OCI-LY3 (cell line): Measurements from ENCODE around the gene ABHD12.

Source experiments
- H2AFZ ChIP-seq: fragments of 200-600, 300-600 bp; shearing (Covaris generic); 2 replicates; pipeline ENCODE4 v1.6.0; 2014; ENCODE audit warnings: antibody characterized with exemption, low read depth, low read length
- H3K27ac ChIP-seq: fragments of 200-600, 300-600 bp; sonication (generic); 2 replicates; pipeline ENCODE4 v1.5.1; 2014; ENCODE audit warnings: mild to moderate bottlenecking, low read length, moderate library complexity, mixed read lengths
- H3K27me3 ChIP-seq: fragments of 200-600, 300-600 bp; sonication (generic); 2 replicates; pipeline ENCODE4 v1.6.1; 2014; ENCODE audit warnings: low read depth, low read length, mixed read lengths
- H3K36me3 ChIP-seq: fragments of 200-600, 300-600 bp; sonication (generic); replicated peaks from 2 replicates; pipeline ENCODE3; 2014; ENCODE audit warnings: low read depth, low read length, mixed read lengths
- H3K4me1 ChIP-seq: fragments of 300-600, 200-600 bp; sonication (generic); 2 replicates; pipeline ENCODE4 v1.6.1; 2014; ENCODE audit warnings: low read length, mixed read lengths
- H3K4me2 ChIP-seq: fragments of 200-600, 300-600 bp; sonication (generic); 2 replicates; pipeline ENCODE4 v1.6.1; 2014; ENCODE audit warnings: low read length, mixed read lengths
- H3K4me3 ChIP-seq: fragments of 300-600, 200-600 bp; sonication (generic); 2 replicates; pipeline ENCODE4 v1.5.1; 2014; ENCODE audit warnings: antibody characterized with exemption, mild to moderate bottlenecking, low read length, moderate library complexity
- H3K79me2 ChIP-seq: fragments of 300-600, 200-600 bp; shearing (Covaris generic); 2 replicates; pipeline ENCODE4 v1.6.1; 2014; ENCODE audit warnings: mild to moderate bottlenecking, low read length, mixed read lengths
- H3K9ac ChIP-seq: fragments of 300-600, 200-600 bp; shearing (Covaris generic); 2 replicates; pipeline ENCODE4 v1.6.0; 2014; ENCODE audit warnings: mild to moderate bottlenecking, low read length, moderate library complexity
- H3K9me3 ChIP-seq: fragments of 200-600, 300-600 bp; shearing (Covaris generic); 2 replicates; pipeline ENCODE4 v1.6.1; 2014; ENCODE audit warnings: low read length, mixed read lengths; ENCODE audit not compliant: insufficient read depth
- H4K20me1 ChIP-seq: fragments of 200-600, 300-600 bp; sonication (generic); 2 replicates; pipeline ENCODE4 v1.6.1; 2016; ENCODE audit warnings: low read length, mixed read lengths; ENCODE audit not compliant: insufficient read depth
- EZH2phosphoT487 ChIP-seq: fragments of 200-600 bp; shearing (Covaris generic); IDR thresholded peaks from 2 replicates; pipeline ENCODE4 v1.6.1; 2018; ENCODE audit warnings: antibody characterized with exemption, mixed run types, low read depth
- TF ChIP-seq, protein P1 (sequence below): fragments of 200-600, 300-600 bp; sonication (generic); IDR thresholded peaks from 2 replicates; pipeline ENCODE4 v1.5.1; 2014; ENCODE audit warnings: antibody characterized with exemption, low read length, low read depth

Gene ABHD12

DNA sequence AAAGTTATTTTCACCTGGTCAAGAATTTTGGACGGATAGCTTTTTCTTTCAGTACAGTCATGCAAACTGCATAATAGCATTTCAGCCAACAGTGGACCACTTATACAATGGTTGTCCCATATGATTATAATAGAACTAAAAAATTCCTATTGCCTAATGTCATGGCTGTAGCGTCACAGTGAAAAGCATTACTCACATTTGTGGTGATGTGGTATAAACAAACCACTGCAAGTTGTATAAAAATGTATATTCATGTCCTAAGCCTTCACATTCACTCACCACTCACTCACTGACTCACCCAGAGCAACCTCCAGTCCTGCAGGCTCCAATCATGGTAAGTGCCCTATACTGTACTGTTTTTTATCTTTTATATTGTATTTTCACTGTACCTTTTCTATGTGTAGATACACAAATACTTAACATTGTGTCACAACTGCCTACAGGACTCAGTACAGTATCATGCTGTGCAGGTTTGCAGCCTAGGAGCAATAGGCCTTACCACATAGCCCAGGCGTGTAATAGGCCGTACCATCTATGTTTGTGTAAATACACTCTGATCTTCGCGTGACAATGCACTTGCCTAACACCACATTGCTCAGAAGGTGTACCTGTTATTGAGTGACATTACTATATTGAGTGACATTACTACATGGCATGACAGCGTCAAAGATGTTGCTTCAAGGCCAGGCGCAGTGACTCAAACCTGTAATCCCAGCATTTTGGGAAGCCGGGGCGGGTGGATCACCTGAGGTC, 17.9 kb downstream of the ABHD12 start:
- Histone ChIP-seq H3K9ac (no peak overlapping the region), H2AFZ (no peak overlapping the region), H3K27me3 (no peaks in the 10 kb centered on the region), H3K4me3 (no peak overlapping the region), H3K9me3 (no peaks in the 10 kb centered on the region), H3K79me2 (peaks cover 39% of the 10 kb centered on the region), H3K27ac (no peak overlapping the region), H3K4me1 (no peaks in the 10 kb centered on the region), H3K4me2 (no peak overlapping the region), H4K20me1 (peaks cover 10% of the 10 kb centered on the region), H3K36me3 (peaks cover 3% of the 10 kb centered on the region)
- TF ChIP-seq EZH2phosphoT487 = no peak
- TF ChIP-seq, protein P1, sequence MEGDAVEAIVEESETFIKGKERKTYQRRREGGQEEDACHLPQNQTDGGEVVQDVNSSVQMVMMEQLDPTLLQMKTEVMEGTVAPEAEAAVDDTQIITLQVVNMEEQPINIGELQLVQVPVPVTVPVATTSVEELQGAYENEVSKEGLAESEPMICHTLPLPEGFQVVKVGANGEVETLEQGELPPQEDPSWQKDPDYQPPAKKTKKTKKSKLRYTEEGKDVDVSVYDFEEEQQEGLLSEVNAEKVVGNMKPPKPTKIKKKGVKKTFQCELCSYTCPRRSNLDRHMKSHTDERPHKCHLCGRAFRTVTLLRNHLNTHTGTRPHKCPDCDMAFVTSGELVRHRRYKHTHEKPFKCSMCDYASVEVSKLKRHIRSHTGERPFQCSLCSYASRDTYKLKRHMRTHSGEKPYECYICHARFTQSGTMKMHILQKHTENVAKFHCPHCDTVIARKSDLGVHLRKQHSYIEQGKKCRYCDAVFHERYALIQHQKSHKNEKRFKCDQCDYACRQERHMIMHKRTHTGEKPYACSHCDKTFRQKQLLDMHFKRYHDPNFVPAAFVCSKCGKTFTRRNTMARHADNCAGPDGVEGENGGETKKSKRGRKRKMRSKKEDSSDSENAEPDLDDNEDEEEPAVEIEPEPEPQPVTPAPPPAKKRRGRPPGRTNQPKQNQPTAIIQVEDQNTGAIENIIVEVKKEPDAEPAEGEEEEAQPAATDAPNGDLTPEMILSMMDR = no peak

- Histone ChIP-seq H2AFZ (no peak overlapping the region), H3K27ac (no peak overlapping the region), H3K27me3 (no peaks in the 10 kb centered on the region), H3K9me3 (no peaks in the 10 kb centered on the region), H3K4me2 (no peak overlapping the region), H3K79me2 (peaks cover 31% of the 10 kb centered on the region), H3K36me3 (peaks cover 7% of the 10 kb centered on the region), H3K9ac (no peak overlapping the region), H3K4me1 (no peaks in the 10 kb centered on the region), H4K20me1 (peaks cover 7% of the 10 kb centered on the region; the same call in 1 of the 2 replicates), H3K4me3 (no peak overlapping the region)
- TF ChIP-seq, protein P1 = no peak
- no peak for TF ChIP-seq EZH2phosphoT487
Observed at GRCh38 chr20:25369971-25370370, 20.7 kb downstream of the ABHD12 start.

DNA sequence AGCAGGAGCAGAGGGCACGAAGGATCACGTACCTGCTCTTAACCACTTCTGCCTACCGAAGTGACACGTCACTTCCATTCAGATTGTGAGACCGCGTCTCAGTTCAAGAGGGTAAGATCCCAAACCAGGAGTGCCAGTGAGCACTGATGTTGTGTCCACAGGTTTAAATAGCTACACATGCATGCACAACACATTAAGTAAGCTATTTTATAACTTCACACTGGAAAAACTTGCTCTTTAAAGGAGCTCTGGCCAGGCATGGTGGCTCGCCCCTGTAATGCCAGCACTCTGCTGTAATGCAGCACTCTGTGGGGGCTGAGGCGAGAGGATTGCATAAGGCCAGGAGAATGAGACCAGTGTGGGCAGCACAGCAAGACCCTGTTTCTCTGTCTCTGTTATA, 21.1 kb downstream of the ABHD12 start:
- H3K4me3 ChIP-seq = no peak overlapping the region
- no peaks in the 10 kb centered on the region for H3K27me3 ChIP-seq
- H3K4me2 ChIP-seq = no peak overlapping the region
- TF ChIP-seq, protein P1 = no peak
- no peak for TF ChIP-seq EZH2phosphoT487
- no peak overlapping the region for H2AFZ ChIP-seq
- peaks cover 7% of the 10 kb centered on the region; the same call in 1 of the 2 replicates for H4K20me1 ChIP-seq
- H3K9ac ChIP-seq = no peak overlapping the region
- peaks cover 7% of the 10 kb centered on the region for H3K36me3 ChIP-seq
- peaks cover 31% of the 10 kb centered on the region for H3K79me2 ChIP-seq
- H3K27ac ChIP-seq = no peak overlapping the region
- no peaks in the 10 kb centered on the region for H3K4me1 ChIP-seq
- H3K9me3 ChIP-seq = no peaks in the 10 kb centered on the region

DNA sequence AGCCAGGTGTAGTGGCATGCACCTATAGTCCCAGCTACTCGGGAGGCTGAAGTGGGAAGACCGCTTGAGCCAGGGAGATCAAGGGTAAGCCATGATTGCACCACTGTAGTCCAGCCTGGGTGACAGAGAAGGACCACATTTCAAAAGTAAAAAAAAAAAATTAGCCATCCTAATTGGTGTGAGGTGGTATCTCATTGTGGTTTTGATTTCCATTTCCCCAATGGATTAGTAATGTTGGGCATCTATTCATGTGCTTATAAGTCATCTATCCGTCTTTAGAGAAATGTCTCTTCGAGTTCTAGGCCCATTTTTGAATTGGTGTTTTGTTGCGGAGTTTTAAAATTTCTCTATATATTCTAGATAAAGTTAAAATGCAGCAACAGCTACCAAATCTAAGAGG, 21.7 kb downstream of the ABHD12 start:
- no peaks in the 10 kb centered on the region for H3K9me3 ChIP-seq
- no peaks in the 10 kb centered on the region for H3K4me1 ChIP-seq
- no peak overlapping the region for H3K4me3 ChIP-seq
- TF ChIP-seq, protein P1 = no peak
- no peak for TF ChIP-seq EZH2phosphoT487
- H4K20me1 ChIP-seq = peaks cover 7% of the 10 kb centered on the region; the same call in 1 of the 2 replicates
- H3K36me3 ChIP-seq = peaks cover 7% of the 10 kb centered on the region
- H3K79me2 ChIP-seq = peaks cover 31% of the 10 kb centered on the region
- no peak overlapping the region for H3K27ac ChIP-seq
- no peak overlapping the region for H3K9ac ChIP-seq
- no peaks in the 10 kb centered on the region for H3K27me3 ChIP-seq
- H2AFZ ChIP-seq = no peak overlapping the region
- H3K4me2 ChIP-seq = no peak overlapping the region
